HL-60 (cell line): ENCODE data around the gene HS1BP3.

Experiments
- DNase-seq, 2 experiments: peaks; one replicate each; pipeline ENCODE4 v3.0.0-alpha.2; 2010 to 2020; ENCODE audit warnings: low read depth in 1 of 2, low spot score in 1 of 2
- H3K27ac ChIP-seq: fragments of 250-450 bp; sonication (Bioruptor Pico); replicated peaks from 2 replicates; pipeline ENCODE4 v1.5.1; 2020; ENCODE audit warnings: mild to moderate bottlenecking, moderate library complexity
- H3K27me3 ChIP-seq: fragments of 250-450 bp; sonication (Bioruptor Pico); 2 replicates; pipeline ENCODE4 v1.5.1; 2021; ENCODE audit warnings: mild to moderate bottlenecking, moderate library complexity; ENCODE audit not compliant: insufficient read depth, poor library complexity, severe bottlenecking
- H3K4me3 ChIP-seq: replicated peaks from 2 replicates; pipeline ENCODE4 v1.5.1; 2011; ENCODE audit warnings: mild to moderate bottlenecking, control low read depth, low read length; ENCODE audit not compliant: insufficient read depth
- CTCF ChIP-seq: IDR thresholded peaks from one replicate; pipeline ENCODE4 v1.5.1; 2011; ENCODE audit warnings: low read length, control low read depth, inconsistent platforms; ENCODE audit not compliant: insufficient read depth
- GABPA ChIP-seq: IDR thresholded peaks from 2 replicates; pipeline ENCODE4 v1.6.1; 2012; ENCODE audit warnings: low read depth
- POLR2AphosphoS5 ChIP-seq: IDR thresholded peaks from 2 replicates; pipeline ENCODE4 v1.6.1; 2012; ENCODE audit warnings: low read depth
- REST ChIP-seq: IDR thresholded peaks from 2 replicates; pipeline ENCODE4 v1.6.1; 2012; ENCODE audit warnings: low read depth; ENCODE audit not compliant: insufficient replicate concordance
- SPI1 ChIP-seq: IDR thresholded peaks from 2 replicates; pipeline ENCODE4 v1.6.1; 2012; ENCODE audit warnings: low read depth, mild to moderate bottlenecking, borderline replicate concordance

Gene HS1BP3

GRCh38 chr2:20615466-20616241 is 35.2 kb downstream of the HS1BP3 start:
- TF ChIP-seq REST = no peak
- no peak for TF ChIP-seq CTCF
- TF ChIP-seq GABPA = no peak
- no peak for DNase-seq

GRCh38 chr2:20615068-20615465 is 35.8 kb downstream of the HS1BP3 start:
- Histone ChIP-seq H3K4me3 (no peak overlapping the region), H3K27ac (no peak overlapping the region), H3K27me3 (no peaks in the 10 kb centered on the region)
- TF ChIP-seq CTCF = no peak
- no peak for TF ChIP-seq GABPA
- TF ChIP-seq POLR2AphosphoS5 = no peak
- no peak for TF ChIP-seq REST
- no peak for TF ChIP-seq SPI1
- DNase-seq = no peak

More at GRCh38 chr2:20615466-20616241, 35.2 kb downstream of the HS1BP3 start:
- no peaks in the 10 kb centered on the region for H3K27me3 ChIP-seq
- H3K4me3 ChIP-seq = no peak overlapping the region
- H3K27ac ChIP-seq = no peak overlapping the region

- DNase-seq = no peak
- Histone ChIP-seq H3K4me3 (no peak overlapping the region), H3K27me3 (no peaks in the 10 kb centered on the region), H3K27ac (no peak overlapping the region)
- TF ChIP-seq REST = no peak
- TF ChIP-seq CTCF = no peak
- no peak for TF ChIP-seq GABPA
Measured at GRCh38 chr2:20614201-20615067, 36.5 kb downstream of the HS1BP3 start.
